Inflammatory macrophage (primary cell): ENCODE data around the gene STUB1.

ENCODE experiments used
- DNase-seq, 2 donors: peaks; one replicate each; pipeline ENCODE4 v3.0.0-alpha.2; 2020 to 2022
- total RNA-seq, 18 experiments: gene quantifications; one replicate each; lab custom pipeline; 2026; ENCODE audit warnings: mixed read lengths in 6 of 18, inconsistent platforms in 2 of 18; lab: John Stamatoyannopoulos, UW

The STUB1 gene
- 18.8 to 85.7 (median 47.6) reads per million in 18 experiments for total RNA-seq

- DNase-seq = peak; percentile 84 to 95
These were observed at the start of gene STUB1 for GRCh38 chr16:679814-680624. Gene STUB1, plus strand, starts transcription at chr16:680410. Its CDS starts 116 bp downstream, at chr16:680526.

GRCh38 chr16:630815-631405 is 49.3 kb upstream of the STUB1 start, which contains the start of gene WFIKKN1:
Gene WFIKKN1, plus strand, starts transcription at chr16:630985. Its CDS starts 269 bp downstream, at chr16:631254.
- no peak for DNase-seq

- no peak for DNase-seq
These were observed 48.3 kb upstream of the STUB1 start for GRCh38 chr16:631808-632358.

GRCh38 chr16:632486-633335 is 47.5 kb upstream of the STUB1 start:
- DNase-seq = no peak

- no peak for DNase-seq
These were observed 46.7 kb upstream of the STUB1 start for GRCh38 chr16:633336-634050.

- no peak for DNase-seq
These were observed 46.0 kb upstream of the STUB1 start for GRCh38 chr16:634051-634670.

GRCh38 chr16:634996-635395 is 45.2 kb upstream of the STUB1 start:
- no peak for DNase-seq

- DNase-seq = no peak
These were observed 44.5 kb upstream of the STUB1 start for GRCh38 chr16:635573-636205.

- peak; percentile 94 to 96 for DNase-seq
These were observed 43.8 kb upstream of the STUB1 start, which contains the start of gene METTL26 for GRCh38 chr16:636206-637080. Gene METTL26, minus strand, starts transcription at chr16:636305. Its CDS starts 15 bp downstream, at chr16:636290.

GRCh38 chr16:637081-638018 is 42.9 kb upstream of the STUB1 start:
- DNase-seq = peak; percentile 81 to 93

- DNase-seq = no peak
These were observed 42.1 kb upstream of the STUB1 start for GRCh38 chr16:638034-638543.

- no peak for DNase-seq
These were observed 41.4 kb upstream of the STUB1 start for GRCh38 chr16:638836-639235.

- DNase-seq = no peak
These were observed 39.6 kb upstream of the STUB1 start for GRCh38 chr16:640614-641013.

GRCh38 chr16:641326-642188 is 38.7 kb upstream of the STUB1 start, which contains the start of gene MCRIP2:
Gene MCRIP2, plus strand, starts transcription at chr16:641828. Its CDS starts 164 bp downstream, at chr16:641992.
- DNase-seq = peak; percentile 89 to 96

- DNase-seq = peak; percentile 94 to 96
These were observed 37.8 kb upstream of the STUB1 start for GRCh38 chr16:642189-643049.

GRCh38 chr16:643050-643368 is 37.2 kb upstream of the STUB1 start:
- no peak for DNase-seq
